Stimulated activated CD8-positive, alpha-beta memory T cell treated with anti-CD3 and anti-CD28 coated beads, Interleukin-7, amount 100 ng/mL, for 1 hour (primary cell): ENCODE results near the gene ULBP1.
"Not testable (repeated sequence)": the region's sequence is repeated elsewhere in the genome, so short reads cannot be mapped to it uniquely, and the experiment has no call there.

Source experiments
- DNase-seq, 2 donors: peaks; one replicate each; pipeline ENCODE4 v3.0.0-alpha.2; 2020; ENCODE audit warnings: low read depth in 2 of 2

Gene ULBP1

DNA sequence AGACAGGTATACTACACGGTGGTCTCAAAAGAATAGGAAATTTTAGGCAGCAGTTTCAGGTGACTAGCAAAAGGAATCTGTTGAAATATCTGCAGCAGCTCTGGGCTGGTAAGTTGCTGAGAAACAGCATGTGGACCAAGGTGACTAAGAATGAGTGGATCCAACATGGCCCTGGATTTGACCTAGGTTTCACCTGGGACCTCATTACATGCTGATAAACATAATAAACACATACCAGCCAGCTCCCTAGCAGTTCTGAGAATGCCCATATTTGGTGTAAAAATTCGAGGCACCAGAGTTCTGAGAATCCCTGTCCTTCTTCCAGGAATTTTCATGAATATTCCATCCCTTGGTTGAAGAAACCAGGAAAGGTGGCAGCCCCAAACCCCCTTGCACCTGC lies 10.4 kb upstream of the ULBP1 start:
- DNase-seq: not testable (repeated sequence)

DNA sequence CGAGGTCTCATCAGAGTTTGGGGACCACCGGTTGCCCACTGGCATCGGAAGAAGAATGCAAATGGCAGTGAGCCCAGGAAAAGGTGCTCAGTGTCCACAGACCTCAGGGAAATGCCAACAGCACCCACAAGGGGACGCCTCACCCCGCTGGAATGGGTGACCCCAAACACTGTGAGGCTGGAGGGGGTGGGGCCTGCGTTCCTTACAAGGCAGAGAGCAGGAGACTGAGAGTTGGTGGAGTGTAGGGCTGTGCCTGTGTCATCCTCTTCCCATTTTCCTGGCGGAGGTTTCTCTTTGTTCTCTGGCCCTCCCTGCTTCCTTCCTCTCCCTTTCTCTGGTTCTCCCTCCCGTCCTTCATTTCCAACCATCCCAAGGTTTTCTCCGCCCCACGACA lies 9.8 kb upstream of the ULBP1 start:
- not testable (repeated sequence) for DNase-seq

DNA sequence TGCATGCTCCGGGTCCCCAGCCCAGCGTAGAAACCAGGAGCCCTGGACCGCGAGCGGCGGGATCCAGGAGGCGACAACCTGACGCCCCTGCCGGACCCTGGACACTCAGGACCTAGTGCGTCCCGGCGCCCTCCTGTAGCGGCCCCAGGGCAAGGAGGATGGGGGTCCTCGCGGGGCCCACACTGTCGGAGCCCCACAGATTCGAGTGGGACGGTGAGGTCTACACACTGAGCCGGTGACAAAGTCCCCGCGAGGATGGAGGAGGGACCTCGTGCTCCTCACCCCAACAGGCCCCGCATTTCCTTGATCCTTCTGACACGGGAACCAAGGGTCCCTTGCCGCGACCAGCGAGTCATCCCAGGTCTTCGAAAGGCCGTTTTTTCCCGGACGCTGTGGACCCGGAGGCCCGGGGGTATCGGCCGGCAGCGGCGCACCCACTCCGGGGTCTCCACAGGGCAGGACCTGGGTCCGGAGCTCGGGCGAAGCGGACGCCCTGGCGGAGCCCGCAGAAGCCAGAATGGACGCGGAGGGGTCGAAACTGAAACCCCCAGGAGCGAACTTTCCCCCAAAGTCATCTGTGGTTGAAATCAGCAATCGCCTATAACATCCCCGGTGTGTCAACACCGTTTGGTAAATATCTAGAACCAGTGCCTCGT lies 9.3 kb upstream of the ULBP1 start:
- not testable (repeated sequence) for DNase-seq

DNA sequence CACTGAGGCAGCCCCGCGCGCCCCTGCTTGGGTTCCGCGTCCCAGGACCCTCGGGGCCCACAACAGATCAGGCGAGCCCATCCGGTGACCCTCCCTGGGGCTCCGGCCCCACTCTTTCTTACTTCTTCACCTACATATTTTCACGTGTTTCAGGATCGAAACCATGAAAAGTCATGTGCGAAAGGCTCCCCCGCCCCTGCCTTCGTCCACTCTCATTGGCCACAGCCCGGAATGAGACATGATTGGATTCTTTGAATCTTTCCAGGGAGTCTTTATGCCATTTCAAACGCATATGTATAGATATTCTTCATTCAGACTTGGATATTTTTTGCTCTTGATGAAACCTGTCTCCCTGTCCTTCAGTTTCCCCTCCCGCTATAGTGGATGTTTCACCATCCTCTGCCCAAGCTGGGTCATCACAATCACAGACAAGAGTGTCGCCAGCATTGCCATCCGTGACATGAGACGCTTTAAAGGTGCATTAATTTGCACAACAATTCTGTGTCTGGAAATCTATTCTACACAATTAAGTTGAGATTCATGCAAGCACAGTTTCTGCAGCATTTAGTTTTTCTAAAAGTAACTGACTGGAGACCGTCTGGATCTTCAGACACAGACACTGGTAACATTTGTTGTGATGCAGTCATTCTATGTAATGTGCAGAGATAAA lies 8.6 kb upstream of the ULBP1 start:
- DNase-seq: not testable (repeated sequence)

DNA sequence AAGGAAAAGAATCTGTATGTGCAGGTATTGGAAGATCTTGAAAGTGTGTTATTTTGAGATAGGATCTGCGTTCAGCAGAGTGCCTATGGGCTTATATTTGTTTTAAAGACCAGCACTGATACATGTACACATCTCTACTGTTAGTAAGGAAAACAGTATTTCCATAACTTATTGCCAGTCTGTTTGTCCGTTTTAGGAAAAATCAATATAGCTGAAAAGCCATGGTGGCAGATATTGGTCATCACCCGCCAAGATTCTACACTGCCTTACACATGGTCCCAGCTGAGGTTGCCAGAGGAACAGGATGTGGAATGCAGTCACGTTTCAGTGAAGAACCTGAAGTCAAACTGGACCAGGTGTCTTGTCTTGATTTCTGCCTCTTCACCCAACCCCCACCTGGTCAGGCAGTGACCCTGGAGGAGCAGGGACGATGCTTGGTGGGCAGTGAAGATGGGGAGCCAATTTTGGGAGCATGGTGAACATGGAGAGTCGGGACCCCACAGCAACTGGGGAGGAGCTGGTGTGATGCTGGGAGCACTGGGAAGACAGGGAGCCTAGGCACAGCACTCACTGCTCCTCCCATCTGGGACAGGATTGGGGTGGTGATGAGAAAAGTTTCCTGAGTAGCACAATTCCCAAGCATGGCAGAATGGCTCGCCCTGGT lies 8.0 kb upstream of the ULBP1 start:
- DNase-seq: not testable (repeated sequence)

DNA sequence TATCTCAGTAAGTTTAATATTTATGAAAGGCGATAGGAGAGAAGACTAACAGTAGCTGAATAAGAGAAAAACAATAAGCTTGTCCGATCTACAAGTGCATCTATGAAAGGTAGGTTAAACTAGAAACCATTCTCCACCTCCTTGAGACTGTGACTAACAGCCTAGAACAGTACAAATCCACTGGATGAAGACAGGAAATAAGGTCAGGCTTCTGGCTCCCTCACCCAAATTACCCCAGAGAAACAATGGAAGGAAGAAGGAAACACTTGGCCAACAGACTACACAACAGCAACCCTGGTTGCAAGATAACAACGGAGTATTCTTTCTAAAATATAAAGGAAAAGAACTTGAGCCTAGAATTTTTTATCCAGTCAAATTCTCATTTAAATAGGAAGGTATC lies 5.6 kb upstream of the ULBP1 start:
- not testable (repeated sequence) for DNase-seq

DNA sequence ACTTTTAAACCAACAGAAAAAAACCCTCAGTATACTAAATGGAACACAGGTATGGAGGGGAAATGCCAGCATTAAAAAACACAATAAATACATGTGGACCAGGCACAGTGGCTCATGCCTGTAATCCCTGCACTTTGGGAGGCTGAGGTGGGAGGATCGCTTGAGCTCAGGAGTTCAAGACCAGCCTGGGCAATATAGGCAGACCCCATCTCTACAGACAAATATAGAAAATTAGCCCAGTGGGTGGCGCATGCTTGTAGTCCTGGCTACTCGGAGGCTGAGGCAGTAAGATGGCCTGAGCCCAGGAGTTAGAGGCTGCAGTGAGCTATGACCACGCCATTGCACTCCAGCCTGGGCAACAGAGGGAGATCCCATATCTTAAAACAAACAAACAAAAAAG lies 3.9 kb upstream of the ULBP1 start:
- not testable (repeated sequence) for DNase-seq

DNA sequence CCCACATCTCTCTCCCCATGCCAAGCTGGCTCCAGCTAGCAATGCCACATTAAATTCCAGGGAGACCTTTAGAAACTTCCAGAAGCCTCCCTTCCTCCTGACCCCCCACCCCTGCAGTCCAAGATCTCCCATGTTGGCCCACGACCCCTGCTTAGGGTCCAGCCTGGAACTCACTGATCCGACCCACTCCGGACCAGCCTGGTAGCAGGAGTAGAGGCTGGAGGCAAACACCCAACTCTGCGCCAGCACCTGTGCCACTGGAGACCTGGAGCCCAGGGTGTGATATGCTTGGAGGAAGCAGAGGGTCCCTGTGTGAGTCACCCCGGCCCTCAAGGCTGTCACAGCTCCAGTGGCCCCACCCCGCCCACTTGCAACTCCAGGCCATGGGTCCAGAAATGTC lies 3.3 kb upstream of the ULBP1 start:
- no peak for DNase-seq

DNA sequence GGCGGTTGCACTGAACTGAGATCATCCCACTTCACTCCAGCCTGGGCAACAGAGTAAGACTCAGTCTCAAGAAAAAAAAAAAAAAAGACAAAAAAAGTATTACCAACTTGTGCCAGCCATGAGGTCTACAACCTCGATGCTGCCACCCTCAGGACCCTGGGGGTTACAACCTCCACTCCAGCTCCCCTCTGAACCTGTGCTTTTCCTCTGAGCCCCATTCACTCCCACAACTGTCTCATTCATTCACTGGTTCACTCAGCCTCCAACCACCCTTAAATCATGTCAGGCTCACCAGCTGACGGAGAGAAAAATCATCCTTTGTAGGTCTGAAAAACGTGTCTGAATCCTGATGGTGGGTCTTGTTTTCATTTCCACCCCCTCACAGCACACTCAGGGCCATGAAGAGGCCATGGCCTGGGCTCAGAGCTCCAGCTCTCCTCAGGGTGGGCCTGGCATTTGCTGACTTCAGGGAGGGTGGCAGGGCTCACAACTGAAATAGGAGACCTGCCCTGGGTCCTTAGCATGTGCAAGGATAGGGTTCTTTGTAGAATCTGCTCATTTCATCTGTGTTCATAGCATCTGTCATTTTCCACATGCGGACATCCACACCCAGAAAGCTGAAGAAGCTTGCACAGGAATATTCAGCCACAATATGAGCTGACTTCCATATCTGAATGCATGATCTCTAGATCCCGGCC lies 1.9 kb upstream of the ULBP1 start:
- DNase-seq: no peak

DNA sequence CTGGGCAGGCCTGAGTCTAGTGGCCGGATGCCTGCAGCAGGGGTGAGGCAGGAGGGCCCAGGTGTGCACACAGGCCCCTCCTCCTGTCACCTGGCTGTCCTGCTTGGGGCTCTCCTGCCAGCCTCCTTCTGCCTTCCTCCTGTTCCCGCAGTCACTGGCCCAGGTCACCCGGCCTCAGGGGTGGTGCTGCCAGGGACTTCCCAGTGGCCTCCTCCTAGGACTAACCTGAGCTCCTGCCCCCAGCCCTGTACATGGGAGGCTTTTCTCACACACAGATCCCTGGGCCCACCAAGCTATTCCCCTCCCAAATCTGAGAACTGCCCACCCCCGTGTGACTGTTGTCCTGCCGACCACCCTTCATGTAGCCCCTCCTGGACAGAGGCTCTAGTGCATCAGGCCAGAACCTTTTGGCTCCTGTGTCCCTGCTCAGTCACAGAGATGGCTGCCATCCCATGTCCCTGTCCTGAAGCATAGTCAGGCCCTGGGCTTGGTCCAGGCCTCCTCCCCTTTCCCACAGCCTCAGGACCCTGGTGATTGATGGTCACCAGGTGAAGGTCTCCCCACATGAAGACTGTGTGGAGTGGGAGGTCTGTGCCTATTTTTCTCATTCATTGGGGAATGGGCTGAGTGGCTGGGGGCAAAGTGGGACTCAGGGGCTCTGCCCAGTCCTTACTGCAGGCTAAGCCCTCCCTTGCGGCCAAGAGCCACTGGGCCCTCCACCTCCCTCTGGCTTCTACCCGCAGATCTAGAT lies 1.1 kb upstream of the ULBP1 start:
- no peak for DNase-seq

DNA sequence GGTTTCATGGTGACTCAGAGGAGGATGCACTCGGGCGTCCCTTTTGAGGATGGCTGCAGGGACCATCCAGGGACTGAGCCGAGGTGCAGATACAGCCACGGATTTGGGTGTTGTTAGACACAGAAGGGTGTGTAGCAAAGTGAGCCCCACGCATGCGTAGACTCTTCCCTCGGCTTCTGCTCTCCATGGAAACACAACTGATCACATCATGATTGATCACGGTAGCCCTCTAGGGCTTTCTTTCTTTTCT lies 606 bp upstream of the ULBP1 start:
- DNase-seq: no peak

DNA sequence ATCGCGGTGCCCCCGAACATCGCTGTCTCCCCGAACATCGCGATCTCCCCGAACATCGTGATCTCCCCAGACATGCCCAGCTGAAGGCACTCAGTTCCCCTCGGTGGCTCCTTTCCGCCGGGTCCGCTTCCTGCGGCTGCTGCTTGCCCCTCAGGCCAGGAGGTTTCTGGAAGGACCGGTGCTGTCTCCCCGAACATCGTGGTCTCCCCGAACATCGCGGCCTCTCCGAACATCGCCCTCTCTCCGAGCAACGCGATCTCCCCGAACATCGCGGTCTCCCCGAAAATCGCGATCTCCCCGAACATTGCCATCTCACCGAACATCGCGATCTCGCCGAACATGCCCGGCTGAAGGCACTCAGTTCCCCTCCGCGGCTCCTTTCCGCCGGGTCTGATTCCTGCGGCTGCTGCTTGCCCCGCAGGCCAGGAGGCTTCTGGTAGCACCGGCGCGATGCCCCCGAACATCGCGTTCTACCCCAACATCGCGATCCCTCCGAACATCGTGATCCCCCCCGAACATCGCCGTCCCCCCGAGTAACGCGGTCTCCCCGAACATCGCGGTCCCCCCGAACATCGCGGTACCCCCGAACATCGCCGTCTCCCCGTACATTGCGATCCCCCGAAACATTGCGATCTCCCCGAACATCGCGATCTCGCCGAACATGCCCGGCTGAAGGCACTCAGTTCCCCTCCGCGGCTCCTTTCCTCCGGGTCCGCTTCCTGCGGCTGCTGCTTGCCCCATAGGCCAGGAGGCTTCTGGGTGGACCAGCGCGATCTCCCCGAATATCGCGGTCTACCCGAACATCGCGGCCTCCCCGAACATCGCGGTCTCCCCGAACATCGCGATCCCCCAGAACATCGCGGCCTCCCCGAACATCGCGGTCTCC lies 808 bp downstream of the ULBP1 start:
- no peak for DNase-seq

DNA sequence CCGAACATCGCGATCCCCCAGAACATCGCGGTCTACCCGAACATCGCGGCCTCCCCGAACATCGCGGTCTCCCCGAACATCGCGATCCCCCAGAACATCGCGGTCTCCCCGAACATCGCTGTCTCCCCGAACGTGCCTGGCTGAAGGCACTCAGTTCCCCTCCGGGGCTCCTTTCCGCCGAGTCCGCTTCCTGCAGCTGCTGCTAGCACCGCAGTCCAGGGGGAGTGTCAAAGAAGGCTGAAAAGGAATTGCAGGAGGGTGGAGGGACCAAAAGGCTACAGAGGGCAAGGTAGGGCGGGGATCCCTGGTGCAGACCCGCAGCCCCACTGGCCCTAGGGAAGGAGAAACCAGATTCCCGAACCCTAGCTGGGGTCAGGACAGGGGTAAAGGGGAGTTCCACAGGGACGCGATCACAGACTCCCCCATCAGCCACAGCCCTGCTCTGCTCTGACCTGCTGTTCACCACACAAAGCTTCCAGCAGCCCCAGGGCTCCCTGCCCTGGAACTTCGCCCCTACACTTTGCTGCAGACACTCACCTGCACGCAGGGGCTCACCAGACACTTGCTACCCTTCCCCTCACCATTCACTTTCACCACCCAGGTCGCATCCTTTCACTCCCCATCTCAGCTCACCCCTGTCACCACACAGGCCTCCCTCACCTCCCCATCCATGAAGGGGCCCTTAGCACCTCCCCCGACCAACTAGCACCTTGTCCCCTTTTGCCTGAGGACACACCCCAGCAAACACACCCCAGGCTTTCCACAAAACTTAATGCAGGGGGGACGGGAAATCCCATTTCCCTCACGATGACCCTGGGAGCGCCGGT lies 1.7 kb downstream of the ULBP1 start:
- no peak for DNase-seq

DNA sequence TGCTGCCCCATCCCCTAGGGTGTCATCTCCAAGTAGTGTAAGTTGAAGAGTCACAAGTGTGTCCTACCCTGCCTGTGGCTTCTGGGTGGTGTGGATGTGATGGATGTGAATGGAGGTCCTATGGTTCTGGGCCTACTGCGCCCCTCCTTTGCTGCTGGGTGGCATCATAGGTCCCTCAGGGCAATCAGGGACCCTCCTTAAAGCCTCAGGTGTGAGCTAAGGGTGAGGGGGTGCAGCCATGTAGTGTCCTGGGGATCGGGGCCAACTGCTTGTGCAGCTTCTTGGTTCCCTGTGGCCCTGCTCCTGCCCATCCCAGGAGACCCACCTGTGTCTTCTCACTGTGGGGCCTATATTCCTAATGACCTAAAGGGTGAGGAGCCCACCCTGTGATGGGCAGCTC lies 2.6 kb downstream of the ULBP1 start:
- DNase-seq: not testable (repeated sequence)

DNA sequence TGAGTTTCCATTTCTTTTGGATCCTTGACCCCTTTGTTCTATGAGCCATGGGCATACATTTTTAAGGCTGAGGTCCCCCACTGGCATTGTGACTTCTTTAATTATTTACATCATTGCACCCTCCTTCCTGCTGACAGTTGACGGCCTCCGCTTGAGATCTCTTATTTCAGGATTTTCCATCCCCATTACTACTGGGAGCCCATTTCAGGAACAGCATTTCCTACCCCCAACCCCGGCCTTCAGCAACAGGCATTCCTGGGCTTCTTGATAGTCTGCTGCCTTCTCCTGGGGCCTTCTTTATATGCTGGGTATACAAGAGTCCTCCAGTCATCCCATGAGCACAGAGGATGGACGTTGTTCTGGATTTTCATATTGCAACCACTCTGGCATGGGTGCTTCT lies 3.8 kb downstream of the ULBP1 start:
- no peak for DNase-seq

DNA sequence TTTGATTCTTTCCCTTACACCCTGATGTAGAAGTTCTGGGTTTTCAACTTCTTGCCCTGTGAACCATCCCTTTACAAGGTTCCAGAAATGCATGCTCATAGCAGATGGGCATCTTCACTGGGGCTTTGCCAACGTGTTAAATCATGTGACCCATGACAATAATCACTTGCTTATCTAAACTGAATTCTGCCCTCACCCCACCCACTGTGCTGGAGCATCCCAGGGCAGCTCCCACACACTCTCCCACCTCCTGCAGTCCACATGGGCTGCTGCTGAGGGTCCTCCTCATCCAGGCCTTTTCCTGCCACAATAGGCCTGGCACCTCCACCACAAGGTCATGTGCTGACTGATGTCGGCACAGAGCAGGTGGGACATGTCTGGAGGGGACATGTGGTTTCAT lies 4.3 kb downstream of the ULBP1 start:
- DNase-seq: not testable (repeated sequence)

DNA sequence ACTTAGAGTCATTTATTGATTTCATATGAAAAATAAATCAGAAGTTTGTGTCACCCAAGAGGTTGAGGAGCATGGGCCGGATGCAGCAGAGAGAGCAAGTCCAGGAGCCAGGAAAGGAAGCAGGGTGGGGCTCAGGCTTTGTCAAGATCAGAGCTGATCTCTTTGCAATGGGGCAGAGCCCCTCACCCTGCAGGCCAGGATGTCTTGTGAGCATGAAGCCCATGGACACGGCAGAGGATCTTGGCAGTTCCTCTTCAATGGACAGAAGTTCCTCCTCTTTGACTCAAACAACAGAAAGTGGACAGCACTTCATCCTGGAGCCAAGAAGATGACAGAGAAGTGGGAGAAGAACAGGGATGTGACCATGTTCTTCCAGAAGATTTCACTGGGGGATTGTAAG lies 5.2 kb downstream of the ULBP1 start:
- not testable (repeated sequence) for DNase-seq

DNA sequence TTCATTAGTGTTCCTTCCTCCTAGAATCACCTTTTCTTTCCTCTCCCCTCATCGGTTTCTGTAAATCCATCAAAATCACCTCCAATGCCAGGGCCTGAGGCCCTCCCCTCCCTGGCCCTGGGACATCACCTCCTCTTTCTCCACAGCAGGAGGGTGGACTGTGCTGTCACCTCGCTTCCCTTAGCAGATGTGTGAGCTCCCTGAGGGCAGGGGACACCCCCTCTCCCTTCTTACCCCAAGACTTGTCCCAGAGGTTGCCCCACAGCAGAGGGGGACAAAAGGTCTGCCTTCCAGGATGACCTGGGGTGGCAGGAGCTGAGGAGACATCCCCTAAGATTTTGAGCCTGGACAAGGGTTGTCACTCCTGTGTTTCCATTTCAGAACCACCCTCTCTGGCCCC lies 5.9 kb downstream of the ULBP1 start:
- DNase-seq: no peak

DNA sequence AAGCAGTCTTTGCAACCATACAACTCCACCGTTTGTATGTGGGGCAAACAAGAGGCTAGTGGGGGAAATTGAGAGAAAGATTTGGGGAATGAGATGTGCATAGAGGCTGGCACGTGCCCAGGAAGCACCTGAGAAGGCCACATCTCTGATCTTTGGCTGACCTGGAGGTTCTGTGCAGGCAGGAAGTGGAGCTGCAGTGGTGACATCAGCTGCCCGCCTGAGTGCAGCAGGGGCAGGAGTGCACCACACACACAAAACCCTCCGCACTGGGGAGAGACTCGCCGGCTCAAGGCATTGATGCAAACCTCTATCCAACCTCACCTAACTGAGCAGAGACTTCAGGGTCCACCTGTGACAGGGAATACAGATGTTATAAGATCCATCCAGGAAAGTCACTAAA lies 10.7 kb downstream of the ULBP1 start:
- DNase-seq: not testable (repeated sequence)

DNA sequence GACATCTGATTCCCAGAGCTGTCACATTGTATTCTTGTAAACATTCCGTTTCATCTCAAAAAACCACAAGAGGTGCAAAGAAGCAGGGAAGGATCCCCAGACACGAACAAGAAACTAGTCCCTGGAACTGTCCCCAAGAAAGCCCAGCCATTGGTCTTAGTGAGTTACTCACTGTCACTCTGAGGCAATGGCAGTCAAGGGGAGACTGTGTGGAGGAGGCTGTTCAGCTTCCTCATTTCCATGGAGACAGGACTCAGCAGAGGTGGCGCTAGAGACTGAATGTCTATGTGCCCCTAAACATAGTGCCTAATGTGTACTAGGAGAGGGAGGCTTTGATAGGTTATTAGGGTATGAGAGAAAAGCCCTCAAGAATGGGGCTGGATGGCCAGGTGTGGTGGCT lies 11.1 kb downstream of the ULBP1 start:
- DNase-seq: no peak
